ENCODE data around the gene RUSF1.

- TF ChIP-seq CTCF (IDR thresholded peaks at IDR 0.05): peak in 1 of 6 experiments; percentile 4
- no peak for TF ChIP-seq POLR2A (IDR thresholded peaks at IDR 0.05)
These were observed 29.2 kb downstream of the RUSF1 start for GRCh38 chr16:31478956-31479355.
